ENCODE measurements around the gene TRAPPC2L. TPM values are rescaled to one million over a fixed set of nuclear protein-coding genes. Genes with fewer than 3 reads are reported as not detected.

Gene TRAPPC2L
- total and polyA plus RNA-seq, 2 experiments from 2014 or later, result 59.3 to 167 TPM

DNA sequence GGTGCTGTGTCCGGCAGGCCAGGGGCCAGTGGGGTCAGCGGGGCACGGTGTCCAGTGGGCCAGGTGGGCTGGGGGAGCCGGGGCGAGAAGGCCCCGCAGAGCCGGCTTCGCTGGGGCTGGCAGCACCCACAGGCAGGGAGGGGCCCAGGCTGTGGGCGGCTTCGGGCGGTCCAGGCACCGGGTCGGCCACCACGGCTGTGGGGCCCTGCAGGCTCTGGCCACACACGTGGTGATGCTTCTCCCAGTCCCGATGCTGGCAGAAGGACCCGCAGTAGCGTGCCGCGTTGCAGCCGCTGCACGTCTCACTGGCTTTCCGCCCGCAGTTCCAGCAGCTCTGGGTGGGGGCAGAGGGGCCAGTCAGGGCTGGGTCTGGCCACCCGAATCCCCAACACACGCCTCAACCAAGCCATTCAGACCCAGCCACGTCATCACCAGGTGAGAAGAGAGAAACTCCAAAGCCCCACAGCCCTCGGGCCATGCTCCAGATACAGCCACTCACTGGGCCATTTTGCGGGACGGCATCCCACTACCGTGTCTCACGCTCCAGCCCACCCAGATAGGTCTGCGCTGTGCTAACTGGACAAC lies 20.1 kb downstream of the TRAPPC2L start (continued):
- TF ChIP-seq, protein P1, sequence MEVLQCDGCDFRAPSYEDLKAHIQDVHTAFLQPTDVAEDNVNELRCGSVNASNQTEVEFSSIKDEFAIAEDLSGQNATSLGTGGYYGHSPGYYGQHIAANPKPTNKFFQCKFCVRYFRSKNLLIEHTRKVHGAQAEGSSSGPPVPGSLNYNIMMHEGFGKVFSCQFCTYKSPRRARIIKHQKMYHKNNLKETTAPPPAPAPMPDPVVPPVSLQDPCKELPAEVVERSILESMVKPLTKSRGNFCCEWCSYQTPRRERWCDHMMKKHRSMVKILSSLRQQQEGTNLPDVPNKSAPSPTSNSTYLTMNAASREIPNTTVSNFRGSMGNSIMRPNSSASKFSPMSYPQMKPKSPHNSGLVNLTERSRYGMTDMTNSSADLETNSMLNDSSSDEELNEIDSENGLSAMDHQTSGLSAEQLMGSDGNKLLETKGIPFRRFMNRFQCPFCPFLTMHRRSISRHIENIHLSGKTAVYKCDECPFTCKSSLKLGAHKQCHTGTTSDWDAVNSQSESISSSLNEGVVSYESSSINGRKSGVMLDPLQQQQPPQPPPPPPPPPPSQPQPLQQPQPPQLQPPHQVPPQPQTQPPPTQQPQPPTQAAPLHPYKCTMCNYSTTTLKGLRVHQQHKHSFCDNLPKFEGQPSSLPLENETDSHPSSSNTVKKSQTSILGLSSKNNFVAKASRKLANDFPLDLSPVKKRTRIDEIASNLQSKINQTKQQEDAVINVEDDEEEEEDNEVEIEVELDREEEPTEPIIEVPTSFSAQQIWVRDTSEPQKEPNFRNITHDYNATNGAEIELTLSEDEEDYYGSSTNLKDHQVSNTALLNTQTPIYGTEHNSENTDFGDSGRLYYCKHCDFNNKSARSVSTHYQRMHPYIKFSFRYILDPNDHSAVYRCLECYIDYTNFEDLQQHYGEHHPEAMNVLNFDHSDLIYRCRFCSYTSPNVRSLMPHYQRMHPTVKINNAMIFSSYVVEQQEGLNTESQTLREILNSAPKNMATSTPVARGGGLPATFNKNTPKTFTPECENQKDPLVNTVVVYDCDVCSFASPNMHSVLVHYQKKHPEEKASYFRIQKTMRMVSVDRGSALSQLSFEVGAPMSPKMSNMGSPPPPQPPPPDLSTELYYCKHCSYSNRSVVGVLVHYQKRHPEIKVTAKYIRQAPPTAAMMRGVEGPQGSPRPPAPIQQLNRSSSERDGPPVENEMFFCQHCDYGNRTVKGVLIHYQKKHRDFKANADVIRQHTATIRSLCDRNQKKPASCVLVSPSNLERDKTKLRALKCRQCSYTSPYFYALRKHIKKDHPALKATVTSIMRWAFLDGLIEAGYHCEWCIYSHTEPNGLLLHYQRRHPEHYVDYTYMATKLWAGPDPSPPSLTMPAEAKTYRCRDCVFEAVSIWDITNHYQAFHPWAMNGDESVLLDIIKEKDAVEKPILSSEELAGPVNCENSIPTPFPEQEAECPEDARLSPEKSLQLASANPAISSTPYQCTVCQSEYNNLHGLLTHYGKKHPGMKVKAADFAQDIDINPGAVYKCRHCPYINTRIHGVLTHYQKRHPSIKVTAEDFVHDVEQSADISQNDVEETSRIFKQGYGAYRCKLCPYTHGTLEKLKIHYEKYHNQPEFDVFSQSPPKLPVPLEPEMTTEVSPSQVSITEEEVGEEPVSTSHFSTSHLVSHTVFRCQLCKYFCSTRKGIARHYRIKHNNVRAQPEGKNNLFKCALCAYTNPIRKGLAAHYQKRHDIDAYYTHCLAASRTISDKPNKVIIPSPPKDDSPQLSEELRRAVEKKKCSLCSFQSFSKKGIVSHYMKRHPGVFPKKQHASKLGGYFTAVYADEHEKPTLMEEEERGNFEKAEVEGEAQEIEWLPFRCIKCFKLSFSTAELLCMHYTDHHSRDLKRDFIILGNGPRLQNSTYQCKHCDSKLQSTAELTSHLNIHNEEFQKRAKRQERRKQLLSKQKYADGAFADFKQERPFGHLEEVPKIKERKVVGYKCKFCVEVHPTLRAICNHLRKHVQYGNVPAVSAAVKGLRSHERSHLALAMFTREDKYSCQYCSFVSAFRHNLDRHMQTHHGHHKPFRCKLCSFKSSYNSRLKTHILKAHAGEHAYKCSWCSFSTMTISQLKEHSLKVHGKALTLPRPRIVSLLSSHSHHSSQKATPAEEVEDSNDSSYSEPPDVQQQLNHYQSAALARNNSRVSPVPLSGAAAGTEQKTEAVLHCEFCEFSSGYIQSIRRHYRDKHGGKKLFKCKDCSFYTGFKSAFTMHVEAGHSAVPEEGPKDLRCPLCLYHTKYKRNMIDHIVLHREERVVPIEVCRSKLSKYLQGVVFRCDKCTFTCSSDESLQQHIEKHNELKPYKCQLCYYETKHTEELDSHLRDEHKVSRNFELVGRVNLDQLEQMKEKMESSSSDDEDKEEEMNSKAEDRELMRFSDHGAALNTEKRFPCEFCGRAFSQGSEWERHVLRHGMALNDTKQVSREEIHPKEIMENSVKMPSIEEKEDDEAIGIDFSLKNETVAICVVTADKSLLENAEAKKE (CRISPR knock-in tag; IDR thresholded peaks at IDR 0.05), result no peak

DNA sequence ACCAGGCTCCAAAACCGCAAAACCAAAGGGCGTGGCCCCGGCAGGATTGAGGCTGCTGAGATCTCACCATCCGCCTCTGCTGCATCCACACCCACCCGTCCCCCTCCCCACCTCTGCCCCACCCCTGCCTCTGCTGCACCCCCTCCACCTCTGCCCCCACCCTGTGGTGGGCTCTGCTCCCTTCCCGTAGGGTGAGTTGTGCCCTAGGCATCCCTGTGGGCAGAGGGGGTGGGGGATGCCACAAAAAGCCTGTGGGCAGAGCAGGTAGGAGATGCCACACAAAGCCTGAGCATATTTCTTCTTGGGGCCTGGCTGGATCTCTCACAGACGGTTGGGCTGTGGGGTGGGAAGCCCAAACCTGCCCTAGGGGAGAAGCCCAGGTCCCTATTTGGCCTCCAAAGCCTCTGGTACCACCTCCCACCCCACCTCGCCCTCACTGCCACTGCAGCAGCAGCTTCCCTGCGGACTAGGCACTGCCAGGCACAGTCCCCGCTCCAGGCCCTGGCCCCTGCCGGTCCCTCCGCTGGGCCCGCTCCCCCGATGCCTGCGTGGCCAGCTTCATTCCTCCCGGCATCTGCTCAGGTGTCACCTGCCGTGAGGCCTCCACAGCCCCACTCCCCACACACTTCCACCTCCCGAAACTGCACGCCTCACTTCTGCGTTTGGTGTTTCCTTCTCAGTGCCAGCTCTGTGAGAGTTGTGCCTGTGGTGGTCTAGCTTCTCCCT lies 20.8 kb downstream of the TRAPPC2L start:
- Mint-ChIP-seq H3K4me3 (no peak overlapping the region), H3K27ac (no peak overlapping the region), H3K4me1 (no peaks in the 10 kb centered on the region; the same call in 2 of the 3 replicates), H3K27me3 (ENCODE audit: insufficient read depth, low read depth, poor library complexity) (peaks cover 19% of the 10 kb centered on the region), H3K9me3 (no peaks in the 10 kb centered on the region; the same call in none of the 3 replicates), H3K36me3 (ENCODE audit: low read depth) (no peaks in the 10 kb centered on the region; the same call in 2 of the 3 replicates)
- no peak overlapping the region for H2AFZ ChIP-seq
- no peaks in the 10 kb centered on the region for H3F3A ChIP-seq (replicated peaks; ENCODE audit: low read depth)
- DNase-seq (ENCODE audit: low spot score), result no peak
- no peaks in the 10 kb centered on the region for H3K36me3 ChIP-seq (ENCODE audit: insufficient read depth)
- H3K27me3 ChIP-seq (ENCODE audit: insufficient read depth), result no peaks in the 10 kb centered on the region
- no peak overlapping the region for H3K27ac ChIP-seq (ENCODE audit: low read depth)
- no peak for ATAC-seq
- H3K9me2 ChIP-seq (ENCODE audit: insufficient read depth), result no peaks in the 10 kb centered on the region
- no peaks in the 10 kb centered on the region for H4K20me1 ChIP-seq (replicated peaks; ENCODE audit: insufficient read depth)
- no peak overlapping the region for H3K4me3 ChIP-seq
- no peaks in the 10 kb centered on the region for H3K4me1 ChIP-seq (ENCODE audit: insufficient read depth)
- H3K4me2 ChIP-seq, result no peak overlapping the region
- H3K79me2 ChIP-seq (replicated peaks; ENCODE audit: insufficient read depth), result no peaks in the 10 kb centered on the region
- TF ChIP-seq ZNF331 (CRISPR knock-in tag; IDR thresholded peaks at IDR 0.05; ENCODE audit: low read depth), result no peak
- no peak for TF ChIP-seq POLR2AphosphoS5 (IDR thresholded peaks at IDR 0.05; ENCODE audit: low read depth)
- TF ChIP-seq, protein P2, sequence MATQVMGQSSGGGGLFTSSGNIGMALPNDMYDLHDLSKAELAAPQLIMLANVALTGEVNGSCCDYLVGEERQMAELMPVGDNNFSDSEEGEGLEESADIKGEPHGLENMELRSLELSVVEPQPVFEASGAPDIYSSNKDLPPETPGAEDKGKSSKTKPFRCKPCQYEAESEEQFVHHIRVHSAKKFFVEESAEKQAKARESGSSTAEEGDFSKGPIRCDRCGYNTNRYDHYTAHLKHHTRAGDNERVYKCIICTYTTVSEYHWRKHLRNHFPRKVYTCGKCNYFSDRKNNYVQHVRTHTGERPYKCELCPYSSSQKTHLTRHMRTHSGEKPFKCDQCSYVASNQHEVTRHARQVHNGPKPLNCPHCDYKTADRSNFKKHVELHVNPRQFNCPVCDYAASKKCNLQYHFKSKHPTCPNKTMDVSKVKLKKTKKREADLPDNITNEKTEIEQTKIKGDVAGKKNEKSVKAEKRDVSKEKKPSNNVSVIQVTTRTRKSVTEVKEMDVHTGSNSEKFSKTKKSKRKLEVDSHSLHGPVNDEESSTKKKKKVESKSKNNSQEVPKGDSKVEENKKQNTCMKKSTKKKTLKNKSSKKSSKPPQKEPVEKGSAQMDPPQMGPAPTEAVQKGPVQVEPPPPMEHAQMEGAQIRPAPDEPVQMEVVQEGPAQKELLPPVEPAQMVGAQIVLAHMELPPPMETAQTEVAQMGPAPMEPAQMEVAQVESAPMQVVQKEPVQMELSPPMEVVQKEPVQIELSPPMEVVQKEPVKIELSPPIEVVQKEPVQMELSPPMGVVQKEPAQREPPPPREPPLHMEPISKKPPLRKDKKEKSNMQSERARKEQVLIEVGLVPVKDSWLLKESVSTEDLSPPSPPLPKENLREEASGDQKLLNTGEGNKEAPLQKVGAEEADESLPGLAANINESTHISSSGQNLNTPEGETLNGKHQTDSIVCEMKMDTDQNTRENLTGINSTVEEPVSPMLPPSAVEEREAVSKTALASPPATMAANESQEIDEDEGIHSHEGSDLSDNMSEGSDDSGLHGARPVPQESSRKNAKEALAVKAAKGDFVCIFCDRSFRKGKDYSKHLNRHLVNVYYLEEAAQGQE (IDR thresholded peaks at IDR 0.05; ENCODE audit: unreplicated experiment), result no peak
